CD14-positive monocyte (primary cell): Measurements from ENCODE around the gene ECSIT. TPM values are rescaled to one million over a fixed set of nuclear protein-coding genes. Genes with fewer than 3 reads are reported as not detected.

Source experiments
- DNase-seq, 3 donors: peaks; one replicate each; pipeline ENCODE4 v3.0.0-alpha.2; 2011 to 2022
- H2AFZ ChIP-seq: 2 replicates; pipeline ENCODE4 v1.6.0; 2012; ENCODE audit warnings: mild to moderate bottlenecking, low read depth, low read length, inconsistent platforms; ENCODE audit not compliant: insufficient read depth, poor library complexity, severe bottlenecking
- H3K27ac ChIP-seq, 2 donors: 1 replicate in 1 of 2; 2 replicates in 1 of 2; pipeline ENCODE4 v1.5.1; 2012 to 2013; ENCODE audit warnings: low read length in 2 of 2, control low read depth in 1 of 2, inconsistent platforms in 1 of 2, low read depth in 1 of 2, mild to moderate bottlenecking in 1 of 2
- H3K27me3 ChIP-seq, 2 donors: one replicate each; pipeline versions ENCODE4 v1.6.0 to v1.6.1; 2011 to 2013; ENCODE audit warnings: low read length in 2 of 2; ENCODE audit not compliant: control insufficient read depth in 2 of 2, insufficient read depth in 2 of 2
- H3K36me3 ChIP-seq, 2 donors: replicated peaks in 1 of 2; 1 replicate in 1 of 2; 2 replicates in 1 of 2; pipeline versions ENCODE4 v1.5.1 to v1.6.1; 2012 to 2013; ENCODE audit warnings: low read length in 2 of 2, control low read depth in 1 of 2, inconsistent platforms in 1 of 2, mild to moderate bottlenecking in 1 of 2; ENCODE audit not compliant: insufficient read depth in 2 of 2, control insufficient read depth in 1 of 2
- H3K4me1 ChIP-seq, 2 donors: 1 replicate in 1 of 2; 2 replicates in 1 of 2; pipeline versions ENCODE4 v1.5.1 to v1.6.1; 2012 to 2013; ENCODE audit warnings: low read length in 2 of 2, control low read depth in 1 of 2, inconsistent platforms in 1 of 2, mild to moderate bottlenecking in 1 of 2, moderate library complexity in 1 of 2; ENCODE audit not compliant: insufficient read depth in 2 of 2, control insufficient read depth in 1 of 2
- H3K4me2 ChIP-seq: replicated peaks from 2 replicates; pipeline ENCODE3; 2012; ENCODE audit warnings: low read length, moderate library complexity, mild to moderate bottlenecking; ENCODE audit not compliant: poor library complexity, severe bottlenecking; ENCODE audit errors: extremely low read depth
- H3K4me3 ChIP-seq, 3 experiments: fragments of 200-600 bp in 1 of 3; sonication (generic) in 1 of 3; replicated peaks in 1 of 3; 1 replicate in 2 of 3; 2 replicates in 1 of 3; pipeline ENCODE4 v1.5.1; 2011 to 2013; ENCODE audit warnings: low read length in 3 of 3, mild to moderate bottlenecking in 3 of 3, control low read depth in 2 of 3, low read depth in 2 of 3, inconsistent platforms in 1 of 3, moderate library complexity in 1 of 3
- H3K79me2 ChIP-seq: 2 replicates; pipeline ENCODE4 v1.6.0; 2012; ENCODE audit warnings: mild to moderate bottlenecking, control low read depth, inconsistent platforms, low read length, moderate library complexity; ENCODE audit not compliant: insufficient read depth
- H3K9ac ChIP-seq: 2 replicates; pipeline ENCODE4 v1.6.0; 2017; ENCODE audit warnings: low read length, mild to moderate bottlenecking; ENCODE audit not compliant: insufficient read depth, poor library complexity, severe bottlenecking
- H3K9me3 ChIP-seq, 2 donors: replicated peaks in 1 of 2; 1 replicate in 1 of 2; 2 replicates in 1 of 2; pipeline versions ENCODE4 v1.5.1 to v1.6.1; 2012 to 2013; ENCODE audit warnings: low read length in 2 of 2, control low read depth in 1 of 2; ENCODE audit not compliant: control insufficient read depth in 1 of 2, insufficient read depth in 1 of 2
- H4K20me1 ChIP-seq: 2 replicates; pipeline ENCODE4 v1.6.0; 2012; ENCODE audit warnings: mild to moderate bottlenecking, low read length, control low read depth, moderate library complexity; ENCODE audit not compliant: insufficient read depth
- H3K27ac Mint-ChIP-seq, 7 donors: one replicate each; pipeline ENCODE4 v1.8.0; 2020; ENCODE audit warnings: mild to moderate bottlenecking in 7 of 7, mixed read lengths in 7 of 7, moderate library complexity in 6 of 7, inconsistent platforms in 2 of 7
- H3K27me3 Mint-ChIP-seq, 3 donors: one replicate each; pipeline ENCODE4 v1.8.0; 2021 to 2022; ENCODE audit warnings: low read depth in 3 of 3, mild to moderate bottlenecking in 3 of 3, mixed read lengths in 3 of 3, moderate library complexity in 3 of 3, inconsistent platforms in 1 of 3
- H3K36me3 Mint-ChIP-seq, 2 donors: one replicate each; pipeline ENCODE4 v1.8.0; 2020; ENCODE audit warnings: mixed read lengths in 2 of 2, inconsistent platforms in 1 of 2, mild to moderate bottlenecking in 1 of 2
- H3K4me1 Mint-ChIP-seq: one replicate; pipeline ENCODE4 v1.8.0; 2020; ENCODE audit warnings: mild to moderate bottlenecking, mixed read lengths
- H3K4me3 Mint-ChIP-seq, 2 donors: one replicate each; pipeline ENCODE4 v1.8.0; 2020; ENCODE audit warnings: mild to moderate bottlenecking in 2 of 2, mixed read lengths in 2 of 2, moderate library complexity in 1 of 2
- H3K9me3 Mint-ChIP-seq, 7 donors: one replicate each; pipeline ENCODE4 v1.8.0; 2020 to 2022; ENCODE audit warnings: mixed read lengths in 7 of 7, mild to moderate bottlenecking in 6 of 7, moderate library complexity in 6 of 7, inconsistent platforms in 2 of 7
- CTCF ChIP-seq: fragments of 200-600 bp; IDR thresholded peaks from one replicate; pipeline ENCODE4 v1.8.0; 2022; ENCODE audit warnings: antibody characterized with exemption, mild to moderate bottlenecking
- WGBS: methylation state at CpG from one replicate; pipeline ENCODE4 v1.1.5; 2013; ENCODE audit warnings: missing lambda C conversion rate; ENCODE audit not compliant: insufficient coverage; 5-methylcytosine and 5-hydroxymethylcytosine counted together
- intact Hi-C, 2 donors: fragments of 100-400 bp; cut with micrococcal nuclease; formaldehyde crosslinking; loops; one replicate each; pipeline versions ENCODE4 v1.15.0 to v1.15.1; 2023
- polyA plus RNA-seq, 3 donors: library from polyadenylated mRNA; depleted of rRNA in 1 of 3; unstranded in 2 of 3; stranded (reverse) in 1 of 3; fragments of 300-500 nt in 2 of 3; fragments of >200 nt in 1 of 3; fragmentation: Illumina TruSeq in 2 of 3; gene quantifications; 1 replicate in 2 of 3; 2 replicates in 1 of 3; pipeline ENCODE4 v1.2.3, GENCODE V29; 2012 to 2021

Gene ECSIT
- polyA plus RNA-seq, 3 donors, result 26.4 to 31.6 (median 28.3) TPM

GRCh38 chr19:11577451-11578257, 48.7 kb upstream of the ECSIT start, which contains the start of gene ACP5:
Gene ACP5 (minus strand): TSS chr19:11577645. CDS start chr19:11577317, 328 bp downstream.
- Mint-ChIP-seq H3K27me3 (peaks cover under 1 to 17% (median 5%) of the 10 kb centered on the region in 3 donors), H3K36me3 (peaks cover 3 to 5% of the 10 kb centered on the region in 2 donors), H3K27ac (peak within 1 kb of the TSS; percentile 63 to 87 (median 81)), H3K9me3 (peaks cover 0 to 10% (median 0%) of the 10 kb centered on the region in 7 donors), H3K4me3 (peak within 1 kb of the TSS; percentile 69 to 85), H3K4me1 (peaks cover 63% of the 10 kb centered on the region)
- Histone ChIP-seq H3K79me2 (no peaks in the 10 kb centered on the region), H3K4me3 (peak within 1 kb of the TSS; percentile 39 to 77 (median 54)), H2AFZ (peak within 1 kb of the TSS; percentile 83), H3K36me3 (no peaks in the 10 kb centered on the region), H3K9me3 (no peaks in the 10 kb centered on the region), H3K27ac (peak within 1 kb of the TSS; percentile 48 to 77), H3K4me1 (peaks cover 62 to 68% of the 10 kb centered on the region in 2 donors), H4K20me1 (no peaks in the 10 kb centered on the region), H3K4me2 (peak within 1 kb of the TSS; percentile 85), H3K9ac (peak within 1 kb of the TSS; percentile 69), H3K27me3 (no peaks in the 10 kb centered on the region)
- DNase-seq, result no peak
- TF ChIP-seq CTCF, result no peak
- intact Hi-C loops, result no loop called here
- 69% methylated on average over 9 of the region's 18 CpGs for whole genome bisulfite sequencing

- Histone ChIP-seq H3K9ac (no peak overlapping the region), H3K27ac (peak overlapping the region in 1 of 2 donors; percentile 31)
- intact Hi-C loops, result no loop called here
Measured at GRCh38 chr19:11576227-11576626, 47.3 kb upstream of the ECSIT start.

More at GRCh38 chr19:11576227-11576626, 47.3 kb upstream of the ECSIT start:
- peaks cover 2 to 3% of the 10 kb centered on the region in 2 donors for H3K36me3 Mint-ChIP-seq
- Histone ChIP-seq H3K27me3 (no peaks in the 10 kb centered on the region), H3K79me2 (no peaks in the 10 kb centered on the region), H3K4me1 (peaks cover 47 to 54% of the 10 kb centered on the region in 2 donors), H3K9me3 (no peaks in the 10 kb centered on the region), H4K20me1 (no peaks in the 10 kb centered on the region), H2AFZ (no peak overlapping the region), H3K4me3 (peak overlapping the region in 1 of 3 experiments; percentile 3), H3K36me3 (no peaks in the 10 kb centered on the region), H3K4me2 (no peak overlapping the region)
- H3K27ac Mint-ChIP-seq, result peak overlapping the region in 6 of 7 donors; percentile 0 to 78 (median 48)
- TF ChIP-seq CTCF, result no peak
- H3K27me3 Mint-ChIP-seq, result peaks cover 3 to 16% (median 6%) of the 10 kb centered on the region in 3 donors
- H3K9me3 Mint-ChIP-seq, result peaks cover 0 to 10% (median 0%) of the 10 kb centered on the region in 7 donors
- no peak overlapping the region for H3K4me3 Mint-ChIP-seq
- peaks cover 51% of the 10 kb centered on the region for H3K4me1 Mint-ChIP-seq
- 64% methylated on average over 15 of the region's 15 CpGs for WGBS
- peak; percentile 33 to 58 (median 43) for DNase-seq
